Omental fat pad (tissue), 4 donors: ENCODE measurements around the gene FAM163A. TPM values are rescaled to one million over a fixed set of nuclear protein-coding genes. Genes with fewer than 3 reads are reported as not detected.
A peak's percentile ranks its signal among the peaks of the same experiment; 100 is the strongest.
"Not testable (repeated sequence)": the region's sequence is repeated elsewhere in the genome, so short reads cannot be mapped to it uniquely, and the experiment has no call there.

Source experiments
- ATAC-seq: fragments of 150-250 bp; one replicate; pipeline ENCODE4 v1.9.1; 2016; ENCODE audit warnings: mild to moderate bottlenecking, moderate library complexity; ENCODE audit not compliant: low FRiP score
- DNase-seq: peaks from one replicate; pipeline ENCODE4 v3.0.0-alpha.2; 2019; ENCODE audit warnings: low spot score
- CTCF ChIP-seq, 3 donors: fragments of 450-650 bp; IDR thresholded peaks; one replicate each; pipeline ENCODE4 v1.5.1; 2016 to 2017; ENCODE audit warnings: antibody characterized with exemption in 3 of 3, mild to moderate bottlenecking in 3 of 3, moderate library complexity in 2 of 3
- total RNA-seq, 4 donors: library from RNA; depleted of rRNA; stranded (reverse); fragments of >200 nt; gene quantifications; one replicate each; pipeline ENCODE4 v1.1.0, GENCODE V29; 2016

The FAM163A gene
- under 1 TPM in 2 of 4 donors, not detected in 2; 0.13 to 0.56 TPM for total RNA-seq

GRCh38 chr1:179742717-179743678, at the start of gene FAM163A:
Gene FAM163A (plus strand): TSS chr1:179743291. CDS start chr1:179813098, 69,807 bp downstream.
- DNase-seq (no peak), ATAC-seq (peak; percentile 64)
- no peak for TF ChIP-seq CTCF (IDR thresholded peaks at IDR 0.05)

DNA sequence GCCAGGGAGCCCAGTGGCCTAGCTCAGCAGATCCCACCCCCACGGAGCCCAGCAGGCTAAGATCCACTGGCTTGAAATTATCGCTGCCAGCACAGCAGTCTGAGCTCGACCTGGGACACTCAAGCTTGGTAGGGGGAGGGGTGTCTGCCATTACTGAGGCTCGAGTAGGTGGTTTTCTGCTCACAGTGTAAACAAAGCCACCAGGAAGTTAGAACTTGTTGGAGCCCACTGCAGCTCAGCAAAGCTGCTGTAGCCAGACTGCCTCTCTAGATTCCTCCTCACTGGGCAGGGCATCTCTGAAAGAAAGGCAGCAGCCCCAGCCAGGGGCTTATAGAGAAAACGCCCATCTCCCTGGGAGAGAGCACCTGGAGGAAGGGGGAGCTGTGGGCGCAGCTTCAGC, 48.6 kb upstream of the FAM163A start:
- ATAC-seq, DNase-seq: not testable (repeated sequence)

- ATAC-seq = no peak
- no peak for TF ChIP-seq CTCF (IDR thresholded peaks at IDR 0.05)
Observed at GRCh38 chr1:179702946-179703539, 40.0 kb upstream of the FAM163A start.

DNA sequence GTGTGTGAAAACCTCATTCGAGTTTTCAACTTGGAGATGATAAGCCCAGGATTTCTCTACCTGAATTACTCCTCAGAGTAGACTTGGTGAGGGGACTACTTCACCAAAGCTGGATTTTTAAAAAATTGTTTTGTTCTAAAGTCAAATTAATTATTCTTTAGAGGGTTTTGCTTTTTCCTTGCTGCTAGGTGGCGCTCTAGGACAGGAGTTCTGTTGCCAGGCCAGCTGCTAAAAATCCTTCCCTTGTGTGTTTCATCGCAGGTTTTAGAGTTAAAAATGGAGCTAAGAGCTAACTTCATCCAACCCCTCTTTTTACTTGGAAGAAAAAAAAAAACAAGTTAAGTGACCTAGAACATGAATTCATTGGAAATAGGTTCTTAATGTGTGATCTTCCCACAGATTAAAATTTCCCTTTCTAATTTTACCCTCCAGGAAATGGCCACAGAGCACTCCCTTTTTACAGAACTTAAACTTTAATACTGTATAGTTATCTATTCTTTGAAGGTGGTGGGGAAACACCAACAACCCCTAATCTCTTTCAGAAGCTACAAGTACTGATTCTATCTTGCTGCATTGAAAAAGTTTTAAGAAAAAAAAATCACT, 36.7 kb upstream of the FAM163A start:
- DNase-seq (no peak), ATAC-seq (no peak)
- TF ChIP-seq CTCF (IDR thresholded peaks at IDR 0.05) = no peak

More at GRCh38 chr1:179702946-179703539, 40.0 kb upstream of the FAM163A start:
- DNase-seq = no peak

DNA sequence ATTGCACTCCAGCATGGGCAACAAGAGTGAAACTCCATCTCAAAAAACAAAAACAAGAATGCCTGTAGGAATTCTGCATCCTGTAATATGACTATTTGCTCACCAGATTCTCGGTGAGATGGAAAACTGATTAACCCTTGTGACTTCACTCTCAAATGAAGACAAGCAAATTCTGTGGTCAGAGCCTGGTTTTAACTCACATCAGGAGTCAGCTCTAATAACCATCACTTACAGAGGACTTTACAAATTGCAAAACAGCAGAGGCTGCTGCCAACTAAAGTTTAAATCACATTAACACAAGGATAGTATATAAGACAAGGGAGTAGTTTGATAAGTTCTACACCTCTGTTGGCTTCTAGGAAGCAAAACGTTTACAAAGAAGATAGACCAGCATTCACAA, 35.7 kb upstream of the FAM163A start:
- no peak for DNase-seq
- no peak for ATAC-seq
- TF ChIP-seq CTCF (IDR thresholded peaks at IDR 0.05) = no peak

DNA sequence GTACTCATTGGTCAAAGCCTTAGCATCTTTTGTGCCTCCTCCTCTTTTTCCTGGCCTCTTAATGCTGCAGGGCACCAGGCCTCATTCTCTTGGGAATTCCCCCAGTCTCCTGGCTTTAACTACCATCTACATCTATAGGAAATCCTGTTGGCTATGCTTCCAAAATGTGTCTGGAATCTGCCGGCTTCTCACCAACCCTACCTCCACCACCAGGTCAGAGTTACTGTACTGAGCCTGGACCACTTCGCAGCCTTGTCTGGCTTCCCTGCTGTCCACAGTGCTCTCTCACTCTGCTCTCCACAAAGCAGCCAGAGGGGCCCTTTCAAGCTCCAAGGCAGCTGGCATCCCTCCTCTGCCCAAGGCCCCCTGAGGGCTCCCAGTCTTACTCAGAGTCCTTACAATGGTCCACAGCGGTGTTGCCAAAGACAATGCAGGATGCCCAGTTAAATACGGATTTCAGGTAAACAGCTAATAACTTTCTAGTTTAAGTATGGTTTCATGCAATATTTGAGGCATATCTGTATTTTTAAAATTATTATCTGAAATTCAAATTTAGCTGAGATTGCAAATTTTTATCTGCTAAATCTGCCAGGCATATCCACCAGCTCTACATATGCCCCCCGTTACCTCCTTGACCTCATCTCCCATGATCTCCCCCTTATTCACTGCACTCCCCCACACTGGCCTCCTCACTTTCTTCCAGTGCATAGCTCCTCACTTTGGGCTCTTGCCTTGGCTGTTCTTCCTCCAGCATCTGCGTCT, 34.5 kb upstream of the FAM163A start:
- ATAC-seq = no peak
- no peak for TF ChIP-seq CTCF (IDR thresholded peaks at IDR 0.05)
- DNase-seq = no peak
